OCI-LY3 (cell line): ENCODE results near the gene PIK3R2.

ENCODE experiments used
- CTCF ChIP-seq: fragments of 200-600, 300-600 bp; sonication (generic); IDR thresholded peaks from 2 replicates; pipeline ENCODE4 v1.5.1; 2014; ENCODE audit warnings: antibody characterized with exemption, low read length, low read depth
- EZH2phosphoT487 ChIP-seq: fragments of 200-600 bp; shearing (Covaris generic); IDR thresholded peaks from 2 replicates; pipeline ENCODE4 v1.6.1; 2018; ENCODE audit warnings: antibody characterized with exemption, mixed run types, low read depth

GRCh38 chr19:18128044-18128443, 24.9 kb upstream of the PIK3R2 start:
- TF ChIP-seq CTCF (no peak), EZH2phosphoT487 (no peak)
